ENCODE data around the gene HACE1. TPM values are rescaled to one million over a fixed set of nuclear protein-coding genes. Genes with fewer than 3 reads are reported as not detected.

HACE1 gene
- polyA plus RNA-seq, 1 experiment: 13.6 TPM

GRCh38 chr6:104704191-104704590 is 155.5 kb downstream of the HACE1 start:
- DNase-seq (ENCODE audit: low read depth, low spot score): no peak
- Histone ChIP-seq H3K27me3 (ENCODE audit: control insufficient read depth, insufficient read depth, low read length) (no peaks in the 10 kb centered on the region), H3K9me3 (ENCODE audit: control insufficient read depth, insufficient read depth, low read length) (no peaks in the 10 kb centered on the region), H3K27ac (ENCODE audit: low read depth, low read length) (no peak overlapping the region), H3K4me3 (ENCODE audit: low read depth, low read length) (no peak overlapping the region)
- POLR2A ChIA-PET: no interaction called here
- TF ChIP-seq CTCF (IDR thresholded peaks at IDR 0.05; ENCODE audit: low read depth, low read length): no peak
- CTCF ChIA-PET: no interaction called here

- Histone ChIP-seq H3K4me3 (ENCODE audit: low read depth, low read length) (no peak overlapping the region), H3K9me3 (ENCODE audit: control insufficient read depth, insufficient read depth, low read length) (no peaks in the 10 kb centered on the region), H3K27ac (ENCODE audit: low read depth, low read length) (no peak overlapping the region), H3K27me3 (ENCODE audit: control insufficient read depth, insufficient read depth, low read length) (no peaks in the 10 kb centered on the region)
- ChIA-PET CTCF (interaction anchor here (1.3 to 1.9 kb wide), 2 partner anchors 18 to 376 kb away, joined by 3 to 10 read pairs; no protein-coding TSS in a partner anchor), POLR2A (no interaction called here)
- TF ChIP-seq CTCF (IDR thresholded peaks at IDR 0.05; ENCODE audit: low read depth, low read length): no peak
- DNase-seq (ENCODE audit: low read depth, low spot score): no peak
These were observed 157.4 kb downstream of the HACE1 start for GRCh38 chr6:104702126-104702841.

GRCh38 chr6:104700371-104701185 is 159.1 kb downstream of the HACE1 start:
- no peaks in the 10 kb centered on the region for H3K9me3 ChIP-seq (ENCODE audit: control insufficient read depth, insufficient read depth, low read length)
- TF ChIP-seq CTCF (IDR thresholded peaks at IDR 0.05; ENCODE audit: low read depth, low read length): no peak
- POLR2A ChIA-PET: no interaction called here
- H3K27ac ChIP-seq (ENCODE audit: low read depth, low read length): no peak overlapping the region
- no peak overlapping the region for H3K4me3 ChIP-seq (ENCODE audit: low read depth, low read length)
- DNase-seq (ENCODE audit: low read depth, low spot score): no peak
- CTCF ChIA-PET: interaction anchor here (1.0 to 1.9 kb wide), 4 partner anchors 8 to 377 kb away, joined by 3 to 10 read pairs (median 4); no protein-coding TSS in a partner anchor
- H3K27me3 ChIP-seq (ENCODE audit: control insufficient read depth, insufficient read depth, low read length): no peaks in the 10 kb centered on the region

- TF ChIP-seq CTCF (IDR thresholded peaks at IDR 0.05; ENCODE audit: low read depth, low read length): no peak
- no peak overlapping the region for H3K4me3 ChIP-seq (ENCODE audit: low read depth, low read length)
- no peaks in the 10 kb centered on the region for H3K27me3 ChIP-seq (ENCODE audit: control insufficient read depth, insufficient read depth, low read length)
- CTCF ChIA-PET: interaction anchor here (1.0 kb wide), 1 partner anchor 14 kb away, joined by 5 read pairs; no protein-coding TSS in a partner anchor
- POLR2A ChIA-PET: no interaction called here
- H3K9me3 ChIP-seq (ENCODE audit: control insufficient read depth, insufficient read depth, low read length): no peaks in the 10 kb centered on the region
- no peak overlapping the region for H3K27ac ChIP-seq (ENCODE audit: low read depth, low read length)
- no peak for DNase-seq (ENCODE audit: low read depth, low spot score)
These were observed 160.0 kb downstream of the HACE1 start for GRCh38 chr6:104699593-104700329.
